HEK293 (cell line): ENCODE results near the gene BTBD17.

Source experiments
- CTCF ChIA-PET: fragments of 350-600 bp; formaldehyde crosslinking; extraction: SDS; loops from one replicate; lab custom pipeline; 2021; ENCODE audit warnings: antibody characterized with exemption; lab: Yijun Ruan, JAX
- POLR2A ChIA-PET: fragments of 300-600 bp; formaldehyde crosslinking; extraction: SDS; loops from one replicate; lab custom pipeline; 2020; ENCODE audit warnings: antibody characterized with exemption, inconsistent platforms; lab: Yijun Ruan, JAX
- H3K27ac ChIP-seq: fragments of 200-500 bp; sonication (Bioruptor generic); 2 replicates; pipeline ENCODE4 v1.5.1; 2014; ENCODE audit warnings: low read depth, low read length, control low read depth, inconsistent platforms; ENCODE audit errors: extremely low read depth
- H3K36me3 ChIP-seq, 2 experiments: fragments of 200-500 bp in 1 of 2; sonication (Bioruptor generic) in 1 of 2; 1 replicate in 1 of 2; 2 replicates in 1 of 2; pipeline ENCODE4 v1.5.1; 2014 to 2017; ENCODE audit warnings: inconsistent platforms in 2 of 2, low read length in 2 of 2; ENCODE audit not compliant: control insufficient read depth in 2 of 2, insufficient read depth in 1 of 2
- H3K4me1 ChIP-seq: fragments of 200-500 bp; sonication (Bioruptor generic); 2 replicates; pipeline ENCODE4 v1.5.1; 2014; ENCODE audit warnings: mild to moderate bottlenecking, low read length, inconsistent platforms; ENCODE audit not compliant: control insufficient read depth, insufficient read depth
- H3K4me3 ChIP-seq: 2 replicates; pipeline ENCODE4 v1.5.1; 2011; ENCODE audit warnings: low read depth, mild to moderate bottlenecking, control low read depth, low read length, moderate library complexity
- H3K9me3 ChIP-seq: fragments of 200-500 bp; sonication (Bioruptor generic); 2 replicates; pipeline ENCODE4 v1.5.1; 2014; ENCODE audit warnings: low read depth, low read length, inconsistent platforms; ENCODE audit not compliant: control insufficient read depth, insufficient read depth
- AEBP2 ChIP-seq: fragments of 450-650 bp; formaldehyde crosslinking; IDR thresholded peaks from 2 replicates; pipeline ENCODE4 v1.5.1; 2016; ENCODE audit warnings: missing biosample characterization, missing genetic modification characterization, borderline replicate concordance
- GLI2 ChIP-seq: fragments of 450-650 bp; formaldehyde crosslinking; IDR thresholded peaks from 2 replicates; pipeline ENCODE4; 2017; ENCODE audit warnings: missing biosample characterization, missing genetic modification characterization, low read depth, borderline replicate concordance
- KLF7 ChIP-seq: fragments of 450-650 bp; formaldehyde crosslinking; IDR thresholded peaks from 2 replicates; pipeline ENCODE4 v1.5.1; 2016; ENCODE audit warnings: missing biosample characterization, missing genetic modification characterization, borderline replicate concordance
- ZBTB10 ChIP-seq: fragments of 450-650 bp; formaldehyde crosslinking; IDR thresholded peaks from 2 replicates; pipeline ENCODE4 v1.5.1; 2016; ENCODE audit warnings: missing biosample characterization, missing genetic modification characterization
- ZBTB48 ChIP-seq: fragments of 450-650 bp; formaldehyde crosslinking; IDR thresholded peaks from 2 replicates; pipeline ENCODE4 v1.5.1; 2016; ENCODE audit warnings: missing biosample characterization, missing genetic modification characterization
- ZBTB49 ChIP-seq: fragments of 450-650 bp; formaldehyde crosslinking; IDR thresholded peaks from 2 replicates; pipeline ENCODE4 v1.5.1; 2016; ENCODE audit warnings: missing biosample characterization, missing genetic modification characterization, low read depth
- ZBTB6 ChIP-seq: fragments of 450-650 bp; formaldehyde crosslinking; IDR thresholded peaks from 2 replicates; pipeline ENCODE4 v1.5.1; 2017; ENCODE audit warnings: missing biosample characterization, missing genetic modification characterization
- ZNF148 ChIP-seq: fragments of 450-650 bp; formaldehyde crosslinking; IDR thresholded peaks from 2 replicates; pipeline ENCODE4 v1.5.0; 2017; ENCODE audit warnings: missing biosample characterization, missing genetic modification characterization, borderline replicate concordance
- ZNF416 ChIP-seq: fragments of 450-650 bp; formaldehyde crosslinking; IDR thresholded peaks from 2 replicates; pipeline ENCODE4 v1.5.1; 2016; ENCODE audit warnings: missing biosample characterization, missing genetic modification characterization
- ZNF513 ChIP-seq: fragments of 450-650 bp; IDR thresholded peaks from 2 replicates; pipeline ENCODE4 v1.5.1; 2018; ENCODE audit warnings: missing biosample characterization, missing genetic modification characterization
- ZNF548 ChIP-seq: fragments of 450-650 bp; formaldehyde crosslinking; IDR thresholded peaks from 2 replicates; pipeline ENCODE4 v1.5.1; 2016; ENCODE audit warnings: missing biosample characterization, missing genetic modification characterization
- ZNF560 ChIP-seq: fragments of 450-650 bp; formaldehyde crosslinking; IDR thresholded peaks from 2 replicates; pipeline ENCODE4 v1.5.1; 2017; ENCODE audit warnings: missing biosample characterization, missing genetic modification characterization, borderline replicate concordance
- ZNF600 ChIP-seq: fragments of 450-650 bp; formaldehyde crosslinking; IDR thresholded peaks from 2 replicates; pipeline ENCODE4 v1.5.1; 2016; ENCODE audit warnings: missing biosample characterization, missing genetic modification characterization

The BTBD17 gene

GRCh38 chr17:74317071-74317470, 44.6 kb downstream of the BTBD17 start (continued):
- no peak for TF ChIP-seq ZNF548 (tag by site-specific recombination)
- TF ChIP-seq, all 188 proteins: peak for 0

- H3K27ac ChIP-seq = no peak overlapping the region
- CTCF ChIA-PET = interaction anchor here (1.1 to 1.8 kb wide), 2 partner anchors 20 to 52 kb away, joined by 3 to 7 read pairs; partner anchors contain the start of gene GPR142
- no peaks in the 10 kb centered on the region for H3K4me1 ChIP-seq
- POLR2A ChIA-PET = no interaction called here
- H3K9me3 ChIP-seq = no peaks in the 10 kb centered on the region
- TF ChIP-seq ZNF416 = no peak
- TF ChIP-seq ZNF560 = no peak
- no peak for TF ChIP-seq ZBTB49 (tag by site-specific recombination)
- TF ChIP-seq GLI2 (tag by site-specific recombination) = no peak
- TF ChIP-seq ZBTB6 (tag by site-specific recombination) = no peak
- TF ChIP-seq ZNF600 (tag by site-specific recombination) = no peak
- TF ChIP-seq ZBTB10 (tag by site-specific recombination) = no peak
- no peak for TF ChIP-seq ZBTB48 (tag by site-specific recombination)
- no peak for TF ChIP-seq KLF7 (tag by site-specific recombination)
- no peak for TF ChIP-seq AEBP2 (tag by site-specific recombination)
- TF ChIP-seq ZNF513 (tag by site-specific recombination) = no peak
- no peak for TF ChIP-seq ZNF148 (tag by site-specific recombination)
- H3K4me3 ChIP-seq = no peak overlapping the region
- no peaks in the 10 kb centered on the region for H3K36me3 ChIP-seq
These were observed 45.4 kb downstream of the BTBD17 start for GRCh38 chr17:74316220-74316619.
